H9 (cell line): ENCODE results near the gene PRELID1. TPM values are rescaled to one million over a fixed set of nuclear protein-coding genes. Genes with fewer than 3 reads are reported as not detected.

Experiments used
- DNase-seq: peaks from one replicate; pipeline ENCODE4 v3.0.0-alpha.2; 2017
- H2AFZ ChIP-seq: one replicate; pipeline ENCODE4 v1.6.1; 2013; ENCODE audit warnings: mild to moderate bottlenecking, low read length, control low read depth, moderate library complexity
- H2AK5ac ChIP-seq: 2 replicates; pipeline ENCODE4 v1.6.1; 2013; ENCODE audit warnings: low read length, control low read depth, mixed read lengths; ENCODE audit not compliant: insufficient read length
- H2BK120ac ChIP-seq: one replicate; pipeline ENCODE4 v1.6.1; 2013; ENCODE audit warnings: low read depth, mild to moderate bottlenecking, low read length, control low read depth, inconsistent platforms; ENCODE audit not compliant: poor library complexity, severe bottlenecking
- H2BK12ac ChIP-seq: 2 replicates; pipeline ENCODE4 v1.6.1; 2013; ENCODE audit warnings: low read length, control low read depth, mixed read lengths, low read depth; ENCODE audit not compliant: insufficient read length
- H2BK15ac ChIP-seq: 2 replicates; pipeline ENCODE4 v1.6.1; 2013; ENCODE audit warnings: low read depth, low read length, control low read depth
- H2BK20ac ChIP-seq: one replicate; pipeline ENCODE4 v1.6.1; 2013; ENCODE audit warnings: low read depth, mild to moderate bottlenecking, low read length, control low read depth, inconsistent platforms; ENCODE audit not compliant: poor library complexity, severe bottlenecking
- H2BK5ac ChIP-seq: 2 replicates; pipeline ENCODE4 v1.6.1; 2013; ENCODE audit warnings: low read length, control low read depth, mixed read lengths; ENCODE audit not compliant: insufficient read length
- H3K14ac ChIP-seq: 2 replicates; pipeline ENCODE4 v1.6.1; 2013; ENCODE audit warnings: low read length, control low read depth; ENCODE audit not compliant: insufficient read depth
- H3K18ac ChIP-seq: 2 replicates; pipeline ENCODE4 v1.6.1; 2013; ENCODE audit warnings: low read depth, mild to moderate bottlenecking, mixed read lengths, low read length, control low read depth; ENCODE audit not compliant: insufficient read length
- H3K23ac ChIP-seq: 2 replicates; pipeline ENCODE4 v1.6.1; 2013; ENCODE audit warnings: low read length, control low read depth, mixed read lengths, low read depth; ENCODE audit not compliant: insufficient read length
- H3K23me2 ChIP-seq: 2 replicates; pipeline ENCODE4 v1.6.1; 2013; ENCODE audit warnings: low read depth, mild to moderate bottlenecking, mixed read lengths, low read length, control low read depth; ENCODE audit not compliant: insufficient read length, poor library complexity, severe bottlenecking
- H3K27ac ChIP-seq: 2 replicates; pipeline ENCODE4 v1.5.1; 2013; ENCODE audit warnings: low read length, control low read depth, mixed read lengths, low read depth; ENCODE audit not compliant: insufficient read length
- H3K27me3 ChIP-seq: 2 replicates; pipeline ENCODE4 v1.6.1; 2013; ENCODE audit warnings: low read length, control low read depth, inconsistent platforms; ENCODE audit not compliant: insufficient read depth
- H3K4ac ChIP-seq: 2 replicates; pipeline ENCODE4 v1.6.1; 2013; ENCODE audit warnings: low read depth, mild to moderate bottlenecking, control low read depth, inconsistent platforms, low read length, moderate library complexity
- H3K4me1 ChIP-seq: 2 replicates; pipeline ENCODE4 v1.6.1; 2013; ENCODE audit warnings: low read length, control low read depth, inconsistent platforms; ENCODE audit not compliant: insufficient read depth
- H3K4me2 ChIP-seq: 2 replicates; pipeline ENCODE4 v1.6.1; 2013; ENCODE audit warnings: low read length, control low read depth, mixed read lengths; ENCODE audit not compliant: insufficient read length, insufficient read depth
- H3K56ac ChIP-seq: 2 replicates; pipeline ENCODE4 v1.6.1; 2013; ENCODE audit warnings: low read depth, mild to moderate bottlenecking, mixed read lengths, low read length, control low read depth; ENCODE audit not compliant: insufficient read length
- H3K79me1 ChIP-seq: 2 replicates; pipeline ENCODE4 v1.6.1; 2013; ENCODE audit warnings: low read depth, mild to moderate bottlenecking, moderate library complexity, low read length, control low read depth, inconsistent platforms; ENCODE audit not compliant: insufficient read depth, poor library complexity, severe bottlenecking
- H3K79me2 ChIP-seq: 2 replicates; pipeline ENCODE4 v1.6.1; 2013; ENCODE audit warnings: low read length, control low read depth, inconsistent platforms; ENCODE audit not compliant: insufficient read depth
- H3K9ac ChIP-seq: 2 replicates; pipeline ENCODE4 v1.6.1; 2013; ENCODE audit warnings: low read length, control low read depth, mixed read lengths; ENCODE audit not compliant: insufficient read length; ENCODE audit errors: extremely low read depth
- H3K9me3 ChIP-seq: one replicate; pipeline ENCODE4 v1.6.1; 2013; ENCODE audit warnings: low read depth, low read length, inconsistent platforms; ENCODE audit not compliant: control insufficient read depth
- H3T11ph ChIP-seq: one replicate; pipeline ENCODE4 v1.6.1; 2013; ENCODE audit warnings: mild to moderate bottlenecking, low read length, control low read depth, inconsistent platforms
- H4K20me1 ChIP-seq: one replicate; pipeline ENCODE4 v1.6.1; 2013; ENCODE audit not compliant: control insufficient read depth, insufficient read length, insufficient read depth
- H4K5ac ChIP-seq: 2 replicates; pipeline ENCODE4 v1.6.1; 2013; ENCODE audit warnings: low read depth, mild to moderate bottlenecking, mixed read lengths, low read length, control low read depth; ENCODE audit not compliant: insufficient read length
- H4K8ac ChIP-seq: replicated peaks from 2 replicates; pipeline ENCODE4 v1.6.1; 2013; ENCODE audit warnings: low read length, control low read depth, mixed read lengths, low read depth; ENCODE audit not compliant: insufficient read length
- H4K91ac ChIP-seq: 2 replicates; pipeline ENCODE4 v1.6.1; 2013; ENCODE audit warnings: low read depth, mild to moderate bottlenecking, moderate library complexity, mixed read lengths, low read length, control low read depth; ENCODE audit not compliant: insufficient read length
- H3K27ac Mint-ChIP-seq, 3 experiments: 2 replicates in 2 of 3; 3 replicates in 1 of 3; pipeline ENCODE4 v1.8.0; 2020 to 2021; ENCODE audit warnings: mixed read lengths in 3 of 3, mild to moderate bottlenecking in 1 of 3, moderate library complexity in 1 of 3
- H3K27me3 Mint-ChIP-seq: 2 replicates; pipeline ENCODE4 v1.8.0; 2021; ENCODE audit warnings: low read depth, mild to moderate bottlenecking, moderate library complexity, mixed read lengths
- H3K36me3 Mint-ChIP-seq, 3 experiments: 2 replicates in 2 of 3; 3 replicates in 1 of 3; pipeline ENCODE4 v1.8.0; 2020 to 2021; ENCODE audit warnings: low read depth in 3 of 3, mixed read lengths in 3 of 3; ENCODE audit not compliant: insufficient read depth in 1 of 3
- H3K4me1 Mint-ChIP-seq, 2 experiments: 2 replicates each; pipeline ENCODE4 v1.8.0; 2020; ENCODE audit warnings: mixed read lengths in 2 of 2
- H3K4me3 Mint-ChIP-seq, 2 experiments: 2 replicates in 1 of 2; 3 replicates in 1 of 2; pipeline ENCODE4 v1.8.0; 2020 to 2021; ENCODE audit warnings: mild to moderate bottlenecking in 2 of 2, mixed read lengths in 2 of 2, moderate library complexity in 1 of 2
- H3K9me3 Mint-ChIP-seq, 2 experiments: 2 replicates in 1 of 2; 3 replicates in 1 of 2; pipeline ENCODE4 v1.8.0; 2020; ENCODE audit warnings: mild to moderate bottlenecking in 2 of 2, mixed read lengths in 2 of 2, moderate library complexity in 1 of 2
- WGBS: extraction: QIAGEN DNeasy Blood & Tissue Kit; methylation state at CpG from one replicate; pipeline ENCODE4 v1.1.7; 2013; ENCODE audit warnings: missing lambda C conversion rate, low lambda C conversion rate, mixed read lengths; ENCODE audit not compliant: insufficient read length; ENCODE audit errors: extremely low coverage; 5-methylcytosine and 5-hydroxymethylcytosine counted together
- total RNA-seq: library from RNA; stranded (reverse); gene quantifications from 2 replicates; pipeline ENCODE4 v1.2.1, GENCODE V29; 2021
- TF ChIP-seq, protein P1 (sequence below): fragments of 200-600 bp; sonication (generic); conservative IDR thresholded peaks from 3 replicates; pipeline ENCODE4 v1.8.0; 2021; ENCODE audit warnings: antibody characterized with exemption, mild to moderate bottlenecking

Gene PRELID1
- total RNA-seq, 1 experiment from 2014 or later: 213 TPM

DNA sequence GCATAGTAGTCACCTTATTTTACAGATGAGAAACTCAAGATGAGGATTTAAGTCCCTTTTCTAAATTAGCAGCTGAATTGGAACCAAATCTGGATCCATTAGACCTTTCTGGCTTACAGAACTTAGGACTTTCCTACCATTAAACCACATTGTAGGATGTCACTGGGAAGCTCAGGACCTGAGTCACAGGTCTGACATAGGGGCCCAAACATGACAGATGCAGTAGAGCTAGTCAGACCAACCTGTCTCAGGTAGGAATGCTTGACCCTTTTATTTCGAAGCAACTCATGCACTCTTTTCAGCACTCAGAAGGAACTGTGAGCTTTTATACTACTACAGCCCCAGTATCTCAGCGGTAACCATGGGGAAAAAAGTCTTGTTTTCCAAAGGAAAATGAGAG lies 2.6 kb upstream of the PRELID1 start:
- no peak overlapping the region for H3K4me3 Mint-ChIP-seq
- Histone ChIP-seq H2BK20ac (no peak overlapping the region), H3K23ac (no peak overlapping the region), H3K14ac (no peak overlapping the region), H3T11ph (no peak overlapping the region), H3K79me1 (no peaks in the 10 kb centered on the region), H2BK15ac (no peak overlapping the region), H3K4ac (no peak overlapping the region), H2AFZ (no peak overlapping the region), H3K9ac (no peak overlapping the region), H4K20me1 (no peaks in the 10 kb centered on the region), H2BK12ac (no peak overlapping the region), H3K56ac (no peak overlapping the region), H4K8ac (no peak overlapping the region), H3K27me3 (no peaks in the 10 kb centered on the region), H4K5ac (no peak overlapping the region), H3K9me3 (no peaks in the 10 kb centered on the region), H3K18ac (no peak overlapping the region), H2BK5ac (no peak overlapping the region), H3K27ac (no peak overlapping the region), H3K23me2 (peaks cover 13% of the 10 kb centered on the region), H3K4me2 (no peak overlapping the region), H3K79me2 (peaks cover 9% of the 10 kb centered on the region; the same call in 1 of the 2 replicates), H2BK120ac (no peak overlapping the region), H3K4me1 (no peaks in the 10 kb centered on the region), H2AK5ac (no peak overlapping the region), H4K91ac (no peak overlapping the region)
- TF ChIP-seq, protein P1, sequence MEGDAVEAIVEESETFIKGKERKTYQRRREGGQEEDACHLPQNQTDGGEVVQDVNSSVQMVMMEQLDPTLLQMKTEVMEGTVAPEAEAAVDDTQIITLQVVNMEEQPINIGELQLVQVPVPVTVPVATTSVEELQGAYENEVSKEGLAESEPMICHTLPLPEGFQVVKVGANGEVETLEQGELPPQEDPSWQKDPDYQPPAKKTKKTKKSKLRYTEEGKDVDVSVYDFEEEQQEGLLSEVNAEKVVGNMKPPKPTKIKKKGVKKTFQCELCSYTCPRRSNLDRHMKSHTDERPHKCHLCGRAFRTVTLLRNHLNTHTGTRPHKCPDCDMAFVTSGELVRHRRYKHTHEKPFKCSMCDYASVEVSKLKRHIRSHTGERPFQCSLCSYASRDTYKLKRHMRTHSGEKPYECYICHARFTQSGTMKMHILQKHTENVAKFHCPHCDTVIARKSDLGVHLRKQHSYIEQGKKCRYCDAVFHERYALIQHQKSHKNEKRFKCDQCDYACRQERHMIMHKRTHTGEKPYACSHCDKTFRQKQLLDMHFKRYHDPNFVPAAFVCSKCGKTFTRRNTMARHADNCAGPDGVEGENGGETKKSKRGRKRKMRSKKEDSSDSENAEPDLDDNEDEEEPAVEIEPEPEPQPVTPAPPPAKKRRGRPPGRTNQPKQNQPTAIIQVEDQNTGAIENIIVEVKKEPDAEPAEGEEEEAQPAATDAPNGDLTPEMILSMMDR: no peak
- H3K27me3 Mint-ChIP-seq: peaks cover 1% of the 10 kb centered on the region; the same call in 1 of the 2 replicates
- H3K36me3 Mint-ChIP-seq: peaks cover 21 to 56% (median 27%) of the 10 kb centered on the region in 3 experiments
- H3K27ac Mint-ChIP-seq: peak overlapping the region in 2 of 3 experiments; percentile 68 to 99; a peak in 4 of 7 replicates
- no CpG with 5 or more reads among the region's 2 CpGs for WGBS
- no peaks in the 10 kb centered on the region for H3K9me3 Mint-ChIP-seq
- no peak for DNase-seq
- H3K4me1 Mint-ChIP-seq: peaks cover 42 to 64% of the 10 kb centered on the region in 2 experiments
